Smooth muscle cell (in vitro differentiated cells): ENCODE results near the gene PACRG. TPM values are rescaled to one million over a fixed set of nuclear protein-coding genes. Genes with fewer than 3 reads are reported as not detected.

Experiments
- DNase-seq: peaks from one replicate; lab custom pipeline; 2025; ENCODE audit not compliant: unreplicated experiment; lab: John Stamatoyannopoulos, UW
- H2AFZ ChIP-seq: fragments of 200-600 bp; sonication (generic); 2 replicates; pipeline ENCODE4 v1.6.0; 2016; ENCODE audit warnings: antibody characterized with exemption, low read depth, mild to moderate bottlenecking
- H3F3A ChIP-seq: fragments of 200-600 bp; sonication (generic); 2 replicates; pipeline ENCODE4 v1.6.0; 2017; ENCODE audit warnings: antibody characterized with exemption, low read depth
- H3K27ac ChIP-seq: fragments of 200-600 bp; sonication (generic); 2 replicates; pipeline ENCODE4 v1.5.1; 2016; ENCODE audit warnings: low read depth, mild to moderate bottlenecking
- H3K27me3 ChIP-seq: fragments of 200-600 bp; sonication (generic); 2 replicates; pipeline ENCODE4 v1.6.1; 2016; ENCODE audit warnings: low read depth, mild to moderate bottlenecking
- H3K36me3 ChIP-seq: fragments of 200-600 bp; sonication (generic); 2 replicates; pipeline ENCODE4 v1.5.1; 2016; ENCODE audit warnings: low read depth
- H3K4me1 ChIP-seq: fragments of 200-600 bp; sonication (generic); 2 replicates; pipeline ENCODE4 v1.5.1; 2016; ENCODE audit warnings: low read depth
- H3K4me2 ChIP-seq: fragments of 200-600 bp; sonication (generic); 2 replicates; pipeline ENCODE4 v1.6.0; 2016; ENCODE audit warnings: mild to moderate bottlenecking
- H3K4me3 ChIP-seq: fragments of 200-600 bp; sonication (generic); 2 replicates; pipeline ENCODE4 v1.5.1; 2016; ENCODE audit warnings: mild to moderate bottlenecking
- H3K79me2 ChIP-seq: fragments of 200-600 bp; sonication (generic); 2 replicates; pipeline ENCODE4 v1.6.0; 2016; ENCODE audit warnings: low read depth, mild to moderate bottlenecking
- H3K9ac ChIP-seq: fragments of 200-600 bp; sonication (generic); 2 replicates; pipeline ENCODE4 v1.6.0; 2016; ENCODE audit warnings: low read depth
- H3K9me3 ChIP-seq: fragments of 200-600 bp; sonication (generic); replicated peaks from 2 replicates; pipeline ENCODE4 v1.5.1; 2016; ENCODE audit warnings: low read depth
- H4K20me1 ChIP-seq: fragments of 200-600 bp; sonication (generic); 2 replicates; pipeline ENCODE4 v1.6.0; 2016; ENCODE audit warnings: low read depth
- CTCF ChIP-seq: fragments of 200-600 bp; sonication (generic); IDR thresholded peaks from 2 replicates; pipeline ENCODE4 v1.5.1; 2017; ENCODE audit warnings: borderline replicate concordance, mild to moderate bottlenecking, antibody characterized with exemption; ENCODE audit not compliant: insufficient read depth, poor library complexity, severe bottlenecking
- WGBS: methylation state at CpG from one replicate; pipeline ENCODE4 v1.1.7; 2016; ENCODE audit warnings: low lambda C conversion rate; 5-methylcytosine and 5-hydroxymethylcytosine counted together
- polyA plus RNA-seq: library from polyadenylated mRNA; unstranded; fragments of >200 nt; fragmentation: Nextera tagmentation; extraction: Ambion mirVana; gene quantifications from 2 replicates; pipeline ENCODE4 v1.2.1, GENCODE V29; 2016
- total RNA-seq: library from RNA; depleted of rRNA; stranded (reverse); fragments of >200 nt; gene quantifications from 2 replicates; pipeline ENCODE4 v1.2.3, GENCODE V29; 2014

PACRG gene
- total and polyA plus RNA-seq, 2 experiments from 2014 or later: not detected

GRCh38 chr6:163133691-163134090, 405.9 kb downstream of the PACRG start:
- no peak for TF ChIP-seq CTCF
- Histone ChIP-seq H3K79me2 (no peaks in the 10 kb centered on the region), H3K4me3 (no peak overlapping the region), H3K9ac (no peak overlapping the region), H3K4me1 (no peaks in the 10 kb centered on the region), H3K27me3 (no peaks in the 10 kb centered on the region), H2AFZ (no peak overlapping the region), H3K4me2 (no peak overlapping the region), H4K20me1 (no peaks in the 10 kb centered on the region), H3K36me3 (no peaks in the 10 kb centered on the region), H3K27ac (no peak overlapping the region), H3K9me3 (no peaks in the 10 kb centered on the region), H3F3A (no peaks in the 10 kb centered on the region)
- 95% methylated on average over 6 of the region's 6 CpGs for WGBS
- no peak for DNase-seq

GRCh38 chr6:163136681-163137397, 409.1 kb downstream of the PACRG start:
- no peak for DNase-seq
- WGBS: 90% methylated on average over 10 of the region's 10 CpGs
- TF ChIP-seq CTCF: no peak
- Histone ChIP-seq H2AFZ (no peak overlapping the region), H3K4me2 (no peak overlapping the region), H3K36me3 (no peaks in the 10 kb centered on the region), H3K4me1 (no peaks in the 10 kb centered on the region), H3K4me3 (no peak overlapping the region), H3K9ac (no peak overlapping the region), H3K9me3 (no peaks in the 10 kb centered on the region), H4K20me1 (no peaks in the 10 kb centered on the region), H3F3A (no peaks in the 10 kb centered on the region), H3K79me2 (no peaks in the 10 kb centered on the region), H3K27ac (no peak overlapping the region), H3K27me3 (no peaks in the 10 kb centered on the region)

GRCh38 chr6:163137398-163137881, 409.7 kb downstream of the PACRG start:
- H3K36me3 ChIP-seq: no peaks in the 10 kb centered on the region
- no peak for TF ChIP-seq CTCF
- H3K27me3 ChIP-seq: no peaks in the 10 kb centered on the region
- H3K4me2 ChIP-seq: no peak overlapping the region
- no peaks in the 10 kb centered on the region for H4K20me1 ChIP-seq
- no peak overlapping the region for H3K9ac ChIP-seq
- H3K4me3 ChIP-seq: no peak overlapping the region
- no peaks in the 10 kb centered on the region for H3K4me1 ChIP-seq
- no peaks in the 10 kb centered on the region for H3F3A ChIP-seq
- H3K79me2 ChIP-seq: no peaks in the 10 kb centered on the region
- H3K27ac ChIP-seq: no peak overlapping the region
- WGBS: 93% methylated on average over 21 of the region's 21 CpGs
- no peaks in the 10 kb centered on the region for H3K9me3 ChIP-seq
- no peak for DNase-seq
- H2AFZ ChIP-seq: no peak overlapping the region

GRCh38 chr6:163146036-163146435, 418.3 kb downstream of the PACRG start:
- Histone ChIP-seq H3K9ac (no peak overlapping the region), H4K20me1 (no peaks in the 10 kb centered on the region), H3F3A (no peaks in the 10 kb centered on the region), H3K4me3 (no peak overlapping the region), H3K27ac (no peak overlapping the region), H2AFZ (no peak overlapping the region), H3K4me2 (no peak overlapping the region), H3K9me3 (no peaks in the 10 kb centered on the region), H3K36me3 (no peaks in the 10 kb centered on the region), H3K27me3 (no peaks in the 10 kb centered on the region), H3K79me2 (no peaks in the 10 kb centered on the region), H3K4me1 (peaks cover under 1% of the 10 kb centered on the region)
- DNase-seq: no peak
- 85% methylated on average over 4 of the region's 4 CpGs for WGBS
- no peak for TF ChIP-seq CTCF
